HG02763 (cell line): ENCODE results near the gene ZNF213.

Experiments used
- ATAC-seq: cut with Tn5 transposase; IDR thresholded peaks from one replicate; pipeline ENCODE4 v1.9.1; 2021; ENCODE audit warnings: mild to moderate bottlenecking, moderate library complexity; ENCODE audit not compliant: unreplicated experiment

Gene ZNF213

GRCh38 chr16:3101018-3101840 lies 33.6 kb upstream of the ZNF213 start:
- ATAC-seq, result no peak

DNA sequence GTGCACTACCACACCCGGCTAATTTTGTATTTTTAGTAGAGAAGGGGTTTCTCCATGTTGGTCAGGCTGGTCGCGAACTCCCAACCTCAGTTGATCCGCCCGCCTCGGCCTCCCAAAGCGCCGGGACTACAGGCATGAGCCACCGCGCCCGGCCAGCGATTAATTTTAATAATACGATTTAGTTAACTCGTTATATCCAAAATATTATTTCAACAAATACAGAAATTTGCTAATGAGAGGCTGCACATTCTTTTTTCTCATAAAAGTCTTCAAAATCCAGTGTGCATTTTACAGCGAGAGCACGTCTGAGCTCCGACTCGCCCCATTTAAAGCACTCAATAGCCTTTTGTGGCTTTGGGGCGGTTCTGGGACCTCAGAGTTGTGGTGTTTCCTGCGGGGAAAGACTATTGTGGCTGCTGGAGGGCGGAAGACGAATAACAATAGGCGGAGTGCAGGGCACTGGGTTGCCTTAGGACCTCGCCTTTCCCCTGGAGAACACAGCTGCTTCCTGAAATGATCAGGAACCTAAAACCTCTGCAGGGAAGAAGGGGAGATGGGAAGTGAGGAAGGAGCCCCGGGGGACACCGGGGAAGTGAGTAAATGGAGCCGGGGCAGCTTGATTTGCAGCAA lies 32.9 kb upstream of the ZNF213 start:
- no peak for ATAC-seq

GRCh38 chr16:3106205-3106928 lies 28.5 kb upstream of the ZNF213 start:
- ATAC-seq, result peak; percentile 88

DNA sequence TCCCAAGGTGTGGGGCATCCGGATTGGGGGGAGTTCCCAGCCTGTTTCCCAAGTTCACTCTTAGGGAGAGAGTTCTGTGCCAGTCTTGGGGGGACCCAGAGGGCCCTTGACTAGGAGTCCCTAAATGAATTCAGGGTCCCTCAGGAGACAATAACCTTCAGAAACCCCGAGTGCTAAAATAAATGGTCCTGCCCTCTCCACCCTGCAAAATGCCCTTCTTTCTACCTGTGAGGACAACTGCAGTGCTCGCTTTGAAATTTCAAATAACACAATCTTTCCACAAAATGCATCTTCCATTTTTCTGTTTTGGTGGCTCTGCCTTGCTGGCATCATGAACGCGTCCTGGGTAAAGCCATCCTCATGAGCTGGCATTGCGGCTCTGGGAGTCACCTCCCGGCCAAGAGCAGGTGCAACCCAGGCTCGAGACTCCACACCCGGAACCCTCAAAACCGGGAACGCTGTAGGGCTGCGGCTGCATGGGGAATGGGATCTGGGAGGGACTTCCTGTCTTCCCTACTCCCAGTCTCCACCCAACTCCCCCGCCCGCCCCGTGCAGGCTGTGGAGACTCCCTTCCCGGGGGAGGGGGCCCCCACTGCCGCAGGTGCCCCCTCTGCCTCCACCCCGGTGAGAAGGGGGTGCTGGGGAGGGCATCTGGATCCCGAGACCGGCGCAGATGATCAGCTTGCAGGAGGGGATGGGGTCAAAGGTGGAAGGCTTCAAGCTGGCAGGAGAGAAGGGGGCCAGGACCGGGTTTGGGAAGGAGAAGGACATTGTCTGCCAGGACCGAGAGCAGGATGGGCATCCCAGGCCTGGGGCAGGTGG lies 22.6 kb upstream of the ZNF213 start, which contains the start of gene ZNF205:
TSS of gene ZNF205 (plus strand) at position 529 of the 823 bp plus-strand sequence. CDS start 845 bp downstream, outside the sequence.
- no peak for ATAC-seq

DNA sequence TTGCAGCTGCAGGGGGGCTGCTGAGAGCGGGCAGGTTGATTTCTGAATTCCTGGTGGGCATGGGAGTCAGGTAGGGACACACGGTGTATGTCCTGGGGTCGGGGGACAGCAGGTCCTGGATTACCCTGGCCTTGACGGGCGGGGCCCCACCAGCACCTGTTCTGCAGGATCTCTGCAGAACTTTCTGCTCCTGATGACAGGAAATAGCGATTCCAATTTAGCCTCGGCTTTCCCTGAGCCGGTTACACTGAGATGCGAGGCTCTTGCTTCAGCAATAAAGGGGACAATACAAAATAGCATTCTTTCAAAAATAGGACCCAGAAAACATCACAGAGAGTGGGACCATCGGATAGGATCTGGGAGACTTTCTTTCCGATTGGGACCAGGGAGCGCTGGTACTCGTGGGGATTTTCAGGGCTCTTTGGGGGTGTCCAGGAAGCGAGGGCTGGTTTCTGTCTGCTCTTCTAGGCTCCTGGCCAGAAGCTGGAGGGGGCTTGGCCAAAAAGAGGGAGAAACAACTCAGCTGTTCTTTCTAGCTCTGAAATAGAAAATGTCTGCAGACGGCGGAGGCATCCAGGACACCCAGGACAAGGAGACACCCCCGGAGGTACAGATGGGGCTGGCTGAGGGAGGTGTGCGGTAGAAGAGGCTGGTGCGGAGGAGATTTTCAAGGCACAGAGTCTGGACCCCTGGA lies 21.8 kb upstream of the ZNF213 start:
- ATAC-seq, result no peak

- no peak for ATAC-seq
Measured at GRCh38 chr16:3113765-3114479, 20.9 kb upstream of the ZNF213 start.

DNA sequence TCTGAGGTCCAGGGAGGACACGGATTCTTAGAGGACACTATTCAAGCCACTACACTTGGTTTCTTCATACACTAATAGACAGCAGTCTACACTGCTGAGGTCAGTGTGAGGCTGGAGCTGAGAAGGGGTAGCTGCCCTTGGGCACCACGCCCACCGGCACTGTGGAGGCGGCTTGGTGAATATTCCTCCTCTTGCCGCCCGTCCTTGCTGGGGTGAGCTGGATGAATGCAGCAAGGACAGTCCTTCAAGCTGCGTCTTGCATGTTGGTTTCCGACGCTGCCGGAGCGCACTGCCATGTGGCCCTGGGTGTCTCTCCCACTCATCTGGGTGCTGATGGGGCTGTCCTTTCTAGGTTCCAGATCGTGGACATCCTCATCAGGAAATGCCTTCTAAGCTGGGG lies 19.8 kb upstream of the ZNF213 start:
- no peak for ATAC-seq

GRCh38 chr16:3115561-3115960 lies 19.3 kb upstream of the ZNF213 start:
- no peak for ATAC-seq

DNA sequence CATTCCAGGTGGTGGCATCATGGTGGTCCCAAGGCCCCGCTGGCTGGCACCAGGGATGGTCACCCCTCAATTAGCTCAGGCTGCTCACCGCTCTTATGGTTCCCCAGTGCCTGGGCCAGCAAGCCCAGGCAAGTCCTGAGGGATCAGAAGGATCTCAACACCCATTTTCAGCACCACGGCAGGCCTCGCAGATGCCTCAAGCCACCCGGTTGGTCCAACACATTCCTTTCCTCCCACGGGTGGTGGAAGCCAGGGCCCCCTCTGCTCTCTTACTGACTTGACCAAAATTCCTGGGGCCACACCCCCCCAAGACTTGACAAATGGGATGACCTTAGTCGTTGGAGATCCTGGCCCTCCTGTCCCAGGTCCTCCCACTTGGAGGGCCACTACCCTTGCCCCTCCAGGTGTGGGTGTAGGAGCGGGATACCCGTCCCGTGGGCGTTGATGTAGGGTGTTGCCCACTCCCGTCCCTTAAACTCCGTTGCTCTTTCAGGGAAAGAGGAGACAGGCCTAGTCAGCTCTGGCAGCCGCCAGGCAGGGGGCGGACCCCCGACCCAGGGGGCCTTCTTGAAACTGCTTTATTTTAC lies 16.5 kb upstream of the ZNF213 start:
- ATAC-seq, result no peak

DNA sequence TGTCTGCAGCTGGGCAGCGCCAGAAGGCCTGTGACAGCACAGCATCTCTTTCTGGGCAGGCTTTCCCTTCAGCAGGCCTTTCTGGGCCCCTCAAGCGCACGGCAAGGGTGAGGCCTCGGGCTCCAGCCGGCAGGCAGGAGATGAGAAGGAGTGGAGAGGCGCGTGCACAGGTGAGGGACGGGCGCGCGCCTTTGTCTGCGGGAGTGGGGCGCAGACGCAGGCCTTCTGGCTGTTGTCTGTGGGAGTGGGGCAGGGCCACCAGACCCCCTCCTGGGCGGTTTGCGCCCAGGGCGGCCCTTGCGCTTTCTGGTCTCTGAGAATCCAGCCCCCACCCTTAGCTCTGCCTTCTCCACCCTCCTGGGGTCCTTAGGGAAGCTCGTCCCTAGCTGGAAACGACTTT lies 16.0 kb upstream of the ZNF213 start:
- no peak for ATAC-seq

DNA sequence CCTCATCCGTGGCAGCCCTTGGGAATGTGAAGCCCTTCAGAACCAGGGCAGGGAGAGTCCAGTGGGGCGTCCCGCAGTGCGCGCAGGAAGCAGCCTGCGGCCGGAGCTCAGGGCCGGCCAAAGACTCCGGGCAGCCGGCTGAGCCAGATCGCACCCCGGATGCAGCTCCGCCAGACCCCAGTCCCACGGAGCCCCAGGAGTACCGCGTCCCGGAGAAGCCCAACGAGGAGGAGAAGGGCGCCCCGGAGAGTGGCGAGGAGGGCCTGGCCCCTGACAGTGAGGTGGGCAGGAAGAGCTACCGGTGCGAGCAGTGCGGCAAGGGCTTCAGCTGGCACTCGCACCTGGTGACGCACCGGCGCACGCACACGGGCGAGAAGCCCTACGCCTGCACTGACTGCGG lies 15.5 kb upstream of the ZNF213 start:
- ATAC-seq, result no peak

DNA sequence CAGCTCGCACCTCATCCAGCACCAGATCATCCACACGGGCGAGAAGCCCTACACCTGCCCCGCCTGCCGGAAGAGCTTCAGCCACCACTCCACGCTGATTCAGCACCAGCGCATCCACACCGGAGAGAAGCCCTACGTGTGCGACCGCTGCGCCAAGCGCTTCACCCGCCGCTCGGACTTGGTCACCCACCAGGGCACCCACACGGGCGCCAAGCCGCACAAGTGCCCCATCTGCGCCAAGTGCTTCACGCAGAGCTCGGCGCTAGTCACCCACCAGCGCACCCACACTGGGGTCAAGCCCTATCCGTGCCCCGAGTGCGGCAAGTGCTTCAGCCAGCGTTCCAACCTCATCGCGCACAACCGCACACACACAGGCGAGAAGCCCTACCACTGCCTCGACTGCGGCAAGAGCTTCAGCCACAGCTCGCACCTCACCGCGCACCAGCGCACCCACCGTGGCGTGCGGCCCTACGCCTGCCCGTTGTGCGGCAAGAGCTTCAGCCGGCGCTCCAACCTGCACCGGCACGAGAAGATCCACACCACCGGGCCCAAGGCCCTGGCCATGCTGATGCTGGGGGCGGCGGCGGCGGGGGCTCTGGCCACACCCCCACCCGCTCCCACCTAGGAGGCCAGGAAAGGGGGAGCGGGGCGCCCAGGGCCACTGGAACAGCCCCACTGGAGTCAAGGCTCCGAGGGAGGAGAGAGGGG lies 15.0 kb upstream of the ZNF213 start:
- ATAC-seq, result no peak

DNA sequence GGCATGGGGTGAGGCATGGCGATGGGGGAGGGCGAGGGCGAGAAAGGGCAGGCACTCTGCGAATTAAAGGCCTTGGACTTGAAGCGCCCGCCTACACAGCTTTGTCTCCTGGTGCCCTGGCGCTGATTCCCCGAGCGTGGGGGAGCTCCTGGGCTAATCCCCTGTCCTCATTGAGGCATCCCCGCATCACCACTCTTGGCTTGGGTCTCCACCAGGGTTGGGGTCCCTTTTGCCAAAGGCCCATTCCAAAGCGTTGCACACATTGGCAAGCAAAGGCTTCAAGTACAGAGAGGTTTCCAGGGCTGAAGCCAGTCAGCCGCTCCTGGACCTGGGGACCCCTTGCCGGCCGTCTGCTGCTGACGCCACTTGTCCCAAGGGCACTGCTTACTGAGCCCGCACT lies 14.4 kb upstream of the ZNF213 start:
- ATAC-seq, result no peak

- ATAC-seq, result no peak
Measured at GRCh38 chr16:3121851-3122467, 12.9 kb upstream of the ZNF213 start.

- no peak for ATAC-seq
Measured at GRCh38 chr16:3122926-3123570, 11.8 kb upstream of the ZNF213 start.

DNA sequence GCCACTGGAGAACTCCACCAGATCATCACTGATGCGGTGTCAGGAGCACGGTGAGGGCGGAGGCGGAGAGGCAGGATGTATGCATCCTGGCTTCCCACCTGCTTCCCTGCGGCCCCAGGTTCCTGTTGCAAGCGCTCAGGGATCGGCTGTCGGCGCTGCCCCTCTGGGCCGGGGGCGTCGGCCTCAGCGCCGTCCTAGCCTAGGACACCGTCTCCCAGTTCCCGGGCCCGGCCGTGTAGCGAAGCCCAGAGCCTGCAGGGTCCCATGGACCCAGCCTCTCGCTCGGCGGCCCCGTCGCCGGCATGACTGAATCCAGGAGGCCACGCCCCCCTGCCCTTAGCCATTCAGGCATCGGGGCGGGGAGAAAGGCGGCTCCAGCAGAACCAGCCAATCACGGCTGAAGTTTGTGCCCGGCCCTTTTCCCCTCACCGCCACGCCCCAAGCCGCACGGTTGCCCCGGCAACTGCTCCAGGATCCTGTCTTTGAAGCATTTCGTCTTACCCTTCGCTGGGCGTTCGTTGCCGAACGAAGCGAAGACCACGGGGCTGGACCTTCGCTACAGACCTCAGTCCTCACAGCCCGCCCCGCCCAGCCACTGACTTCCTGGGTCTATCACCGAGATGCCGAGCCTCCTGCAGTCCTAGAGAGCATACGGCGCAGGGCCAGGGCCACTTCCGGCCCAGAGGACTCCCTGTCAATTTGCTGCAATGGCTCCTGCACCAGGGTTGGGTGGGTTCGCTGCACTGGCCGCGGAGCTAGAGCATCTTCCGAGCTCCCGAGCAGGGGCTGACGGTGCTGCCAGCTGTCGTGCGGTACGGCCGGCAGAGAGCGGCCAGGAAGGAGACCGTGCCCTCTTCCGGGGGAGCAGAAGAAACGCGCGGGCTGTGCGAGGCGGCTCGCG lies 10.6 kb upstream of the ZNF213 start:
- ATAC-seq, result peak; percentile 87

- no peak for ATAC-seq
Measured at GRCh38 chr16:3127745-3128144, 7.1 kb upstream of the ZNF213 start.
